ENCODE results near the gene PPP4R4.
"Not testable (repeated sequence)": the region's sequence is repeated elsewhere in the genome, so short reads cannot be mapped to it uniquely, and the experiment has no call there.

Gene PPP4R4

DNA sequence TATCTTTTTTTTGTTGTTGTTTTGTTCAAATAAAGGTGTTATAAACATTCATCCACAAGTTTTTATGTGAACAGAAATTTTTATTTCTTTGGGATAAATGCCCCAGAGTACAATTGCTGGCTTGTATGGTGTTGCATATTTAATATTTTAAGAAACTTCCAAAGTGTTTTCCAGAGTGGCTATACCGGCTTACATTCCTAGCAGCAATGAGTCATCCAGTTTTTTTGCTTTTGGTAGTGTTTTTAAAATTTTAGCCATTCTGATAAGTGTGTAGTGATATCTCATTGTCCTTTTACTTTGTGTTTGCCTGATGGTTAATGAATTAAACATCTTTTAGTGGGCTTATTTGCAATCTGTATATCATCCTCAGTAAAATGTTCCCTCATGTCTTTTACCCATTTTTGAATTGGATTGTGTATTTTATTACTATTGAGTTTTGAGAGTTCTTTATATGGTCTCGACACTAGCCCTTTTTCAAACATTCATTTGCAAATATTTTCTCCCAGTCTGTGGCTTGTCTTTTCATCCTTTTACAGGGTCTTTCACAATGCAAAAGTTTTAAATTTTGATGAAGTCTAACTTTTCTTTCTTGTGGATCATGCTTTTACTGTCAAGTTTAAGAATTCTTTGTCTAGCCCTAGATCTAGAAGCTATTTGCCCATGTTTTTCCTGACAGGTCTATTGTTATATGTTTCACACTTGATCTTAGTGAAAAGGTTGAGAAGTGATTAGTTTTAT is 29.5 kb downstream of the PPP4R4 start:
- TF ChIP-seq, protein P1, sequence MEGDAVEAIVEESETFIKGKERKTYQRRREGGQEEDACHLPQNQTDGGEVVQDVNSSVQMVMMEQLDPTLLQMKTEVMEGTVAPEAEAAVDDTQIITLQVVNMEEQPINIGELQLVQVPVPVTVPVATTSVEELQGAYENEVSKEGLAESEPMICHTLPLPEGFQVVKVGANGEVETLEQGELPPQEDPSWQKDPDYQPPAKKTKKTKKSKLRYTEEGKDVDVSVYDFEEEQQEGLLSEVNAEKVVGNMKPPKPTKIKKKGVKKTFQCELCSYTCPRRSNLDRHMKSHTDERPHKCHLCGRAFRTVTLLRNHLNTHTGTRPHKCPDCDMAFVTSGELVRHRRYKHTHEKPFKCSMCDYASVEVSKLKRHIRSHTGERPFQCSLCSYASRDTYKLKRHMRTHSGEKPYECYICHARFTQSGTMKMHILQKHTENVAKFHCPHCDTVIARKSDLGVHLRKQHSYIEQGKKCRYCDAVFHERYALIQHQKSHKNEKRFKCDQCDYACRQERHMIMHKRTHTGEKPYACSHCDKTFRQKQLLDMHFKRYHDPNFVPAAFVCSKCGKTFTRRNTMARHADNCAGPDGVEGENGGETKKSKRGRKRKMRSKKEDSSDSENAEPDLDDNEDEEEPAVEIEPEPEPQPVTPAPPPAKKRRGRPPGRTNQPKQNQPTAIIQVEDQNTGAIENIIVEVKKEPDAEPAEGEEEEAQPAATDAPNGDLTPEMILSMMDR (conservative IDR thresholded peaks at IDR 0.05; ENCODE audit: low read length): no peak
- no peak for DNase-seq (ENCODE audit: low read depth)
- no peak overlapping the region for H3K4me3 ChIP-seq (ENCODE audit: low read length)

DNA sequence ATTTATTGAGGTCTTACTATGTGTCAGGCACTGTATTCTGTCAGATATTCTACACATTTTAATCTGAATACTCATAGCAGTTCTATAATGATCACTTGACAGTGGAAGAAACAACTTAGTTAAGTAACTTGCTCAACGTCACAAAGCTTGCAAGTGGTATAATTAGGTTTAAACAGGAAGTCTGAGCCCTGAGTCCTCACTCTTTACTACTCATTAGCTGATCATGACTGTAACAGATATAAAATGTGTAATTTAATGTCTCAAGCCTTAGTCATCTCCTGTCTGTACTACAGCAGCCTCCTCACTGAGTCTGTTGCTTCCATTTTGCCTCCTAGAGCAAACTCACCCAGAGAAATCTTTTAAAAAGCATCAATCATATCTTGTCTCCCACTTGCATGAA is 38.9 kb downstream of the PPP4R4 start:
- TF ChIP-seq, protein P1 (conservative IDR thresholded peaks at IDR 0.05; ENCODE audit: low read length): no peak
- DNase-seq (ENCODE audit: low read depth): peak; percentile 71

GRCh38 chr14:94213741-94214140 is 39.6 kb downstream of the PPP4R4 start:
- no peak for DNase-seq (ENCODE audit: low read depth)
- H3K4me3 ChIP-seq (ENCODE audit: low read length): no peak overlapping the region
- TF ChIP-seq, protein P1 (conservative IDR thresholded peaks at IDR 0.05; ENCODE audit: low read length): no peak

More for the DNA sequence above, 38.9 kb downstream of the PPP4R4 start:
- H3K4me3 ChIP-seq (ENCODE audit: low read length): no peak overlapping the region

DNA sequence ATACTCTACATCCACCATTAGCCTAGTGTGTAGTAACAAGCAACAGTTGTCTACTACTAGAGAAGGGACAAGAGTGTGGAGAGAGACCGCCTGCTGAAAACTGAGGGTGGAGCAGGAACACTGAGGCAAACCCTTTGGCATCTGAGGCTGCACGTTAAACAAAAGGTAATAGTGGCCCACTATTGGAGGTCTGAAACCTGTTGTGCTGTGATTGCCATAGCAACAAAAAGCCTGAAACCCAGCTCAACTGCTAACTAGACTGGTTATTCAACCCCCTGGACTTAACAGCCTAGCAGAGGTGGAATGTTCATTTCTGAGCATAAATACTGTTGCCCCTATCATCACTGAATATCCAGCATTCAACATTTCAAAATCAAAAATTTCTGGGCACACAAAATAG is 43.0 kb downstream of the PPP4R4 start:
- DNase-seq (ENCODE audit: low read depth): no peak
- TF ChIP-seq, protein P1 (conservative IDR thresholded peaks at IDR 0.05; ENCODE audit: low read length): no peak
- no peak overlapping the region for H3K4me3 ChIP-seq (ENCODE audit: low read length)

DNA sequence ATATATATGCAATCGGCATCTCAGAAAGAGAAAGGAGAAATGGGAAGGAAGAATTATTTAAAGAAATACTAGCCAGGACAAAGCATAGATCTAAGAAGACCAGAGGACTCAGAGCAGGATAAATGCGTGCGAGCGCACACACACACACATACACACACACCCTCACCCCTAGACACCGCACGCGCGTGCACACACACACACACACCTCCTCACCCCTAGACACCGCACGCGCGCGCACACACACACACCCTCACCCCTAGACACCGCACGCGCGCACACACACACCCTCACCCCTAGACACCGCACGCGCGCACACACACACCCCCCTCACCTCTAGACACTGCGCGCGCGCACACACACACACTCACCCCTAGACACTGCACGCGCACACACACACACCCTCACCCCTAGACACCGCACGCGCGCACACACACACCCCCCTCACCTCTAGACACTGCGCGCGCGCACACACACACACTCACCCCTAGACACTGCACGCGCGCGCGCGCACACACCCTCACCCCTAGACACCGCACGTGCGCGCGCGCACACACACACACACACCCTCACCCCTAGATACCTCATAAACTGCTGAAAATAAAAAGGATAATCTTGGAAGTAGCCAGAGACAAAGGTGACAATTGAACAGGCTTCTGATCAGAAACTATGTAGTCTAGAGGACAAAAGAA is 44.2 kb downstream of the PPP4R4 start:
- DNase-seq (ENCODE audit: low read depth); H3K4me3 ChIP-seq (ENCODE audit: low read length): not testable (repeated sequence)

GRCh38 chr14:94224040-94224439 is 49.9 kb downstream of the PPP4R4 start:
- DNase-seq (ENCODE audit: low read depth): no peak
- TF ChIP-seq, protein P1 (conservative IDR thresholded peaks at IDR 0.05; ENCODE audit: low read length): no peak
- no peak overlapping the region for H3K4me3 ChIP-seq (ENCODE audit: low read length)

DNA sequence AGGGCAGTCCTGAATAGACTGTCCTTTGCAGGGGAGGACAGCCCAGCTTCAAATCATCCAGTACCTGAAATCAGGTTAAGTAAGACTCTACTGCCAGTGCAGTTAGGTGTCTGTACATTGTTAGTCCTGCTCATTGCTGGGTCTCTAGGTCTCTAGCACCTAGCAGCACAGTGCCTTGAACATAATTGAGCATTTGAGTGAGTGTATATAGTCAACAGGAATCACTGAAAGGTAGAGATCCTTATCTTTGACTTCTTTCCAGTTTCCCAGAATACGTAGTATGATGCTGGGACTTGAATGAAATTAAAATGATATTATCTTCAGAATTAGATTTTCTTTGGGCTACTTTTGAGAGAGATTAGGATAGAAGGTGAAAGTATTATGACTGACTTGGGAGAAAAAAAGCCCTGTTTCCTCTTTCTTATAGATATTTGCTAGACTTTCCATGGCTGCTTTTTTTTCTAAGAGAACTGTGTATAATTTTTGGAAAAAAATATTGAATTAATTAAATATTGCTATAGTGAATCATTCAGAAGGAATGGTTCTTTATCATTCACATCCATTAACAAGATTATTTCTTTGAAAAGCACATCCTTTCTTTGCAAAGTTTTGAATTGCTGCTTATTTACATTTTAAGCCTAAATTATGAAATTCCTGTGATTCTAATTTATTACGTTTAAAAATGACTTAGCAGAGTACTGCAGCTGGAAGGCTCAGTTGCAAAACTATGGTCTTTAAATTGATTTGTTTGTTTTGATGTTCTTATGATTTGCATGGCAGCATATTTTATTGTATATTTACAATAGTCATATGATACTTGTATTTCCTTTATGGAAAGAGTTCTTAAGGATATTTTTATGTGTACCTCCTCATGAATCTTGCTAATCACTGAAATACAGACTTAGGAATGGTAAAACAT is 51.6 kb downstream of the PPP4R4 start:
- DNase-seq (ENCODE audit: low read depth): peak; percentile 17
- TF ChIP-seq, protein P1 (conservative IDR thresholded peaks at IDR 0.05; ENCODE audit: low read length): no peak

More for the DNA sequence above, 51.6 kb downstream of the PPP4R4 start:
- H3K4me3 ChIP-seq (ENCODE audit: low read length): no peak overlapping the region
